ENCODE measurements around the gene FTMT.

Gene FTMT

DNA sequence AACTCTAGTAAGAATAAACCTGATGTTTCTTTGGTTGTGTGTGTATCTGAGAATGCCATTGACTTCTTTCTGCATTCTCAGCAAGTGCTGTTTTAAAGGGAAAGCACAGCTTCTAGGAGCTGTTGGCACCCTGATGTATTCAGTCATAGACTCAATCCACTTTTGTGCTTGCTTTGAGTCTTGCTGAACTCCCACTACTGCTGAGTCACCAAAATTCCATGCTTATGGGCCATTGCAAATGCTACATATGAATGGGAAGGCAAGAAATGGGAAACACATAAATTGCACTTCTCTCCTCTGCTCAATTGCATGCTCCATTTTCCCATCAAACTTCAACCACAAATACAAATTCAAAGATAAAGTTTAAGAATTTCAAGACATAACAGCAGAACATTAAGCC, 9.8 kb upstream of the FTMT start:
- H3K4me3 ChIP-seq (replicated peaks; ENCODE audit: low read depth, low read length), result no peak overlapping the region
- TF ChIP-seq, protein P1, sequence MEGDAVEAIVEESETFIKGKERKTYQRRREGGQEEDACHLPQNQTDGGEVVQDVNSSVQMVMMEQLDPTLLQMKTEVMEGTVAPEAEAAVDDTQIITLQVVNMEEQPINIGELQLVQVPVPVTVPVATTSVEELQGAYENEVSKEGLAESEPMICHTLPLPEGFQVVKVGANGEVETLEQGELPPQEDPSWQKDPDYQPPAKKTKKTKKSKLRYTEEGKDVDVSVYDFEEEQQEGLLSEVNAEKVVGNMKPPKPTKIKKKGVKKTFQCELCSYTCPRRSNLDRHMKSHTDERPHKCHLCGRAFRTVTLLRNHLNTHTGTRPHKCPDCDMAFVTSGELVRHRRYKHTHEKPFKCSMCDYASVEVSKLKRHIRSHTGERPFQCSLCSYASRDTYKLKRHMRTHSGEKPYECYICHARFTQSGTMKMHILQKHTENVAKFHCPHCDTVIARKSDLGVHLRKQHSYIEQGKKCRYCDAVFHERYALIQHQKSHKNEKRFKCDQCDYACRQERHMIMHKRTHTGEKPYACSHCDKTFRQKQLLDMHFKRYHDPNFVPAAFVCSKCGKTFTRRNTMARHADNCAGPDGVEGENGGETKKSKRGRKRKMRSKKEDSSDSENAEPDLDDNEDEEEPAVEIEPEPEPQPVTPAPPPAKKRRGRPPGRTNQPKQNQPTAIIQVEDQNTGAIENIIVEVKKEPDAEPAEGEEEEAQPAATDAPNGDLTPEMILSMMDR (IDR thresholded peaks at IDR 0.05; ENCODE audit: low read depth, low read length, missing control alignments), result no peak
- DNase-seq (ENCODE audit: extremely low read depth, low read depth), result no peak

DNA sequence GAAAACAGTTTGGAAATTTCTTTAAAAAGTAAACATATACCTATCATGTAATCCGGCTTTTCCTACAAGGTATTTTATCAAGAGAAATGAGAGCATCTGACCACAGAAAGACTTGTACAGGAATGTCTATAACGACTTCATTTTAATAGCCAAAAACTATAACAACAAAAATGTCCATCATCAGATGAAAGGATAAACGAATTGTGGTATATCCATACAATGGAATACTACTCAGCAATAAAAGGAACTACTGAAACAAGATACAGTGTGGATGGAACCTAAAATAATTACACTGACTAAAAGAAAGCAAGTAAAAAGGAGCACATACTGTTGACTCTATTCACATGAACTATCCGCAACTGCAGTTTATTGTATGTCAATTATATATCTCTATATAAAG, 1.4 kb upstream of the FTMT start:
- no peak overlapping the region for H3K4me3 ChIP-seq (replicated peaks; ENCODE audit: low read depth, low read length)
- TF ChIP-seq, protein P1 (IDR thresholded peaks at IDR 0.05; ENCODE audit: low read depth, low read length, missing control alignments), result no peak
- DNase-seq (ENCODE audit: extremely low read depth, low read depth), result no peak

DNA sequence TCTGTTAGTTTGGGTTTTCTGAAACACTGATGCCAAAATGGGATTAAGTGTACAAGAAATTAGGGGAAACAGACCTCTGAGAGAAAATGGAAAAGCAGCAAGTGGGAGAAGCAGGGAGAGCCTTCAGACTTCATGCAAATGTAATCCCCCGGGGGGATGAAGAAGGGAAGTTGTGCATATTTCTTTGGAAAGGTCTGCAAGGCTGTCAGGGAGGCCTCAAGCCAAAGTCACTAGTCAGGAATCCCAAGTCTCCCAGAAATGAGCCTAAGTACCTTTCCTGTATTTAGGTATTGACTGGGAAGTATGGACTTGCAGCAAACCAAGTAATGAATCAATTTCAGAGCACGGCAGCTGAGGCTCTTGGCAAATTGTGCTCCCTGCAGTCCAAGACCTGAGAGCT, 2.2 kb downstream of the FTMT start:
- no peak for DNase-seq (ENCODE audit: extremely low read depth, low read depth)
- TF ChIP-seq, protein P1 (IDR thresholded peaks at IDR 0.05; ENCODE audit: low read depth, low read length, missing control alignments), result no peak
- H3K4me3 ChIP-seq (replicated peaks; ENCODE audit: low read depth, low read length), result no peak overlapping the region

DNA sequence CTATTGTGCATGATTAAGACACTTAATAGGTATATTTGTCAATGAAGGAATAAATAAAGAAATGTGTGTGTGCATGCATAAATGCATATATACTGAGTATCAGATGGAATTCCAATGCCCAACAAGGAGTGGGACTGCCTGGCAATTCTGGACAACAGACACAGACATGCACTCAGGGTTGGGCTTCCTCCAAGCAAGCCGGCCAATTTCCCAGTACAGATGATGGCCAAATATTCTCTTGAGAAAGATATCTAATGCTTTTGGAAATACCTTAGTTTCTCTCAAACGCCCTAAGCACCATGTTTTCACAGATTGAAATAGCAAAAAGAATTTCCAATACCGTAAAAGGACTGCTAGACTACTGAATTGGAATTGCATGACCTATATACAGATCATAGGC, 11.1 kb downstream of the FTMT start:
- no peak for DNase-seq (ENCODE audit: extremely low read depth, low read depth)
- no peak overlapping the region for H3K4me3 ChIP-seq (replicated peaks; ENCODE audit: low read depth, low read length)
- TF ChIP-seq, protein P1 (IDR thresholded peaks at IDR 0.05; ENCODE audit: low read depth, low read length, missing control alignments), result no peak

DNA sequence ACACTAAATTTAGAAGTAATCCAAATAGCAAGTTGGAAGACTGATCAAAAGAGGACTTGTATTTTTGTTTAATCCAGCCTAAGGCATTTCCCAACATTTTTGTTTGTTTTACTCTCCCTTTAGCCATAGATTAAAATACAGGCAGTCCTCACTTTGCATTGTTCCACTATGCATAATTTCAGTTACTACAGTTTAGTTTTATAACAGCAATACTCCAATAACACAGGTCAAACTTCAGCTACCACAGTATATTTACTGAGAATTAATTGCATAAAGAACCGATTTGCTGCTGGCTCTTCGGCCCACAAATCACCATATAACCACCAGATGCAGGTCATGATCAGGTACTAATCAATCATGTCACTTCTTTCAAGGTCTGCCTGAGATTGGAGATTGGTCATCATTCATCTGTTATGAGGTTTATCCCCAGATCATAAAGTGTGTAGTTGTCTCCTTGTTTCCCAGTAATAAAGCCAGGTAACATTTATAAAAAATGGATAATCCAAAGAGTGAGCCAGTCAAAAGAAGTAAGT, 12.1 kb downstream of the FTMT start:
- no peak for DNase-seq (ENCODE audit: extremely low read depth, low read depth)
- TF ChIP-seq, protein P1 (IDR thresholded peaks at IDR 0.05; ENCODE audit: low read depth, low read length, missing control alignments), result no peak
- no peak overlapping the region for H3K4me3 ChIP-seq (replicated peaks; ENCODE audit: low read depth, low read length)

DNA sequence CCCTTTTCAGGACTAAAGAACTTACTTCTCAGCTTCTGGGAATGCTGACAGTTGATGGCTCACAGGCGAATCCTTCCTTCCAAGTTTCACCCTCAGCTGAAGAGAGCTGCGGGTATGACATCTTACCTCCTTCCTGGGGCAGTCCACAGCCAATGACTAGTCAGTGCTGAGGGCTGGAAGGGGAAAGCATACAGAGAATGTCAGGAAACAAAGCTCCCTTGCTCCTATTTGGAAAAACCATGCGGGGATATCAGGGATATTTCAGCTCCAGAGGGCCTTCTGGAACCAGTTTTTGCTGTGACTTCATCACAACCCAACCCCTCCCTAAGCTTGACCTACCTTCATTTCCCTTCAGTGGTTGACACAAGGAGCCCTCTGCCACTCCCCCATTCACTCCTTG, 15.7 kb downstream of the FTMT start:
- no peak for DNase-seq (ENCODE audit: extremely low read depth, low read depth)
- no peak overlapping the region for H3K4me3 ChIP-seq (replicated peaks; ENCODE audit: low read depth, low read length)
- TF ChIP-seq, protein P1 (IDR thresholded peaks at IDR 0.05; ENCODE audit: low read depth, low read length, missing control alignments), result no peak

DNA sequence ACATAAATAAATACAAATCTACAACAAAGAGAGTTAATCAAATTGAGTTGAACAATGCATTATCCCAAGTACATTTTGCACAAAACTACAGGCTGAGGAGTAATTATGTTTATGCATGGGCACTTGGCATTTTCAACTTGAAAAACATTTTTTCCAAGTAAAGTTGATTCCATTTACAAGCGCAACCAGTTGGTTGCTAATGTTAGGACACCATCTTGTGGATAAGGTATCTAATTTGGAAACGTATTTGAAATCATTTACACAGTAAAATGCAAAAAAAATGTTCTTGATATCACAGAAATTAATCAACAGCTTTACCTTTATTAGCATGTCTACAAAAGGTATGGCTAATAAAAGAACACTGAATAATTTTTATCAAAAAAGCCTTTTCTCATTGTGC, 18.8 kb downstream of the FTMT start:
- DNase-seq (ENCODE audit: extremely low read depth, low read depth), result no peak
- TF ChIP-seq, protein P1 (IDR thresholded peaks at IDR 0.05; ENCODE audit: low read depth, low read length, missing control alignments), result no peak
- no peak overlapping the region for H3K4me3 ChIP-seq (replicated peaks; ENCODE audit: low read depth, low read length)
